GM21360 (cell line): Measurements from ENCODE around the gene PI4KA.

ENCODE experiments used
- ATAC-seq: cut with Tn5 transposase; IDR thresholded peaks from one replicate; pipeline ENCODE4 v1.9.1; 2021; ENCODE audit warnings: mild to moderate bottlenecking, moderate library complexity; ENCODE audit not compliant: unreplicated experiment

PI4KA gene

GRCh38 chr22:20794650-20795413, 63.8 kb downstream of the PI4KA start:
- ATAC-seq: no peak

GRCh38 chr22:20793748-20794649, 64.6 kb downstream of the PI4KA start:
- ATAC-seq: no peak

- ATAC-seq: no peak
Measured at GRCh38 chr22:20792966-20793728, 65.5 kb downstream of the PI4KA start.

- ATAC-seq: no peak
Measured at GRCh38 chr22:20792221-20792965, 66.2 kb downstream of the PI4KA start.

GRCh38 chr22:20788627-20789344, 69.8 kb downstream of the PI4KA start:
- ATAC-seq: no peak

- no peak for ATAC-seq
Measured at GRCh38 chr22:20787746-20788626, 70.6 kb downstream of the PI4KA start.

- no peak for ATAC-seq
Measured at GRCh38 chr22:20787223-20787622, 71.4 kb downstream of the PI4KA start.

GRCh38 chr22:20786536-20786979, 72.1 kb downstream of the PI4KA start:
- no peak for ATAC-seq

- ATAC-seq: no peak
Measured at GRCh38 chr22:20786048-20786447, 72.6 kb downstream of the PI4KA start.

GRCh38 chr22:20785415-20785814, 73.2 kb downstream of the PI4KA start:
- no peak for ATAC-seq

- ATAC-seq: no peak
Measured at GRCh38 chr22:20783844-20784723, 74.5 kb downstream of the PI4KA start.

GRCh38 chr22:20783300-20783673, 75.3 kb downstream of the PI4KA start:
- no peak for ATAC-seq

GRCh38 chr22:20782596-20783299, 75.9 kb downstream of the PI4KA start:
- no peak for ATAC-seq

- ATAC-seq: no peak
Measured at GRCh38 chr22:20782083-20782482, 76.5 kb downstream of the PI4KA start.

- no peak for ATAC-seq
Measured at GRCh38 chr22:20781272-20781990, 77.2 kb downstream of the PI4KA start.

GRCh38 chr22:20779818-20780158, 78.8 kb downstream of the PI4KA start:
- no peak for ATAC-seq
